PC-9 (cell line): Measurements from ENCODE around the gene MYMK.

ENCODE experiments used
- CTCF ChIP-seq: fragments of 200-600 bp; sonication (generic); conservative IDR thresholded peaks from 2 replicates; pipeline ENCODE4 v1.6.1; 2017; ENCODE audit warnings: mixed run types, antibody characterized with exemption, mild to moderate bottlenecking, moderate library complexity
- EZH2 ChIP-seq: fragments of 200-600 bp; sonication (generic); IDR thresholded peaks from 2 replicates; pipeline ENCODE4 v1.8.0; 2017; ENCODE audit warnings: antibody characterized with exemption, low read depth

GRCh38 chr9:133542002-133542401 is 17.2 kb upstream of the MYMK start:
- TF ChIP-seq CTCF, result no peak
- TF ChIP-seq EZH2, result no peak
